Esophagus squamous epithelium (tissue), 5 donors: ENCODE data around the gene ABHD12B. TPM values are rescaled to one million over a fixed set of nuclear protein-coding genes. Genes with fewer than 3 reads are reported as not detected.

Experiments used
- DNase-seq: peaks from one replicate; lab custom pipeline; 2025; lab: John Stamatoyannopoulos, UW
- H3K27ac ChIP-seq, 4 donors: fragments of 200-600 bp; sonication (generic); one replicate each; pipeline ENCODE4 v1.5.1; 2016 to 2019; ENCODE audit warnings: mild to moderate bottlenecking in 1 of 4
- H3K27me3 ChIP-seq, 4 donors: fragments of 200-600 bp; sonication (generic); 1 replicate in 3 of 4; 2 replicates in 1 of 4; pipeline versions ENCODE4 v1.5.1 to v1.6.0; 2017 to 2021; ENCODE audit warnings: antibody characterized with exemption in 1 of 4
- H3K36me3 ChIP-seq, 3 donors: fragments of 200-600 bp; sonication (generic); one replicate each; pipeline ENCODE4 v1.5.1; 2016 to 2019
- H3K4me1 ChIP-seq, 3 donors: fragments of 200-600 bp; sonication (generic); one replicate each; pipeline ENCODE4 v1.5.1; 2017 to 2019
- H3K4me3 ChIP-seq, 4 donors: fragments of 200-600 bp; sonication (generic); 1 replicate in 3 of 4; 2 replicates in 1 of 4; pipeline ENCODE4 v1.5.1; 2016 to 2019; ENCODE audit warnings: mild to moderate bottlenecking in 2 of 4, moderate library complexity in 1 of 4
- H3K9me3 ChIP-seq, 3 donors: fragments of 200-600 bp; sonication (generic); one replicate each; pipeline ENCODE4 v1.5.1; 2016 to 2019
- POLR2A ChIP-seq, 4 donors: fragments of 450-650 bp; IDR thresholded peaks; one replicate each; pipeline ENCODE4 v1.6.1; 2017; ENCODE audit warnings: antibody characterized with exemption in 4 of 4, mild to moderate bottlenecking in 4 of 4, moderate library complexity in 3 of 4
- WGBS, 2 donors: methylation state at CpG; one replicate each; pipeline ENCODE4 v1.1.5; 2018; 5-methylcytosine and 5-hydroxymethylcytosine counted together
- intact Hi-C: fragments of 100-400 bp; cut with DNase I; formaldehyde crosslinking; loops from one replicate; pipeline ENCODE4 v1.15.0; 2022
- total RNA-seq, 4 donors: library from RNA; depleted of rRNA; stranded (reverse); fragments of >200 nt; gene quantifications; one replicate each; pipeline ENCODE4 v1.1.0, GENCODE V29; 2016
- TF ChIP-seq, protein P1 (sequence below), 6 experiments: fragments of 450-650 bp in 4 of 6; fragments of 200-600 bp in 2 of 6; sonication (generic) in 2 of 6; IDR thresholded peaks; one replicate each; pipeline ENCODE4 v1.5.1; 2016 to 2019; ENCODE audit warnings: antibody characterized with exemption in 6 of 6, mild to moderate bottlenecking in 4 of 6, moderate library complexity in 4 of 6
- donor health status: DM: yes; HTN: yes; CAD: no.

The ABHD12B gene
- total RNA-seq, 4 donors from 2014 or later: 0.53 TPM; not detected in 3

DNA sequence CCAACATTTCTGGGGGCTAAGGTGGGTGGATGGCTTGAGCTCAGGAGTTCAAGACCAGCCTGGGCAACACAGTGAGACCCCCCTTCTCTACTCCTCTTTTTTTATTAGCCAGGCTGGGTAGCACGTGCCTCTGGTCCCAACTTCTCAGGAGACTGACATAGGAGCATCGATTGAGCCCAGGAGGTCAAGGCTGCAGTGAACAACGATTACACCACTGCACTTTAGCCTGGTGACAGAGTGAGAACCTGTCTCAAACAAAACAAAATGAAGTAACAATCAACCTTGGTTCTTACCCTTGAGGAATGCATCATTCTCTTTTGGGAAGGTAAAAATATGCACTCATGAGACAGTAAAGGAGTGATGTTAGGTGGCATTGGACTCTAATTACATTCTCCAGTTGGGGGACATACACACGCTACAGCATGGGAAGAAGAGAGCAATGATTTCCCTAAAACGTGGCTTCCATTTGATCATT lies 37.0 kb upstream of the ABHD12B start:
- Histone ChIP-seq H3K4me1 (peaks cover 0 to 11% (median 5%) of the 10 kb centered on the region in 3 donors), H3K36me3 (no peaks in the 10 kb centered on the region), H3K27ac (no peak overlapping the region), H3K4me3 (no peak overlapping the region), H3K27me3 (no peaks in the 10 kb centered on the region), H3K9me3 (no peaks in the 10 kb centered on the region)
- WGBS, 2 donors: 80 to 83% methylated on average over 3 to 5 of the region's 5 CpGs
- TF ChIP-seq, protein P1, sequence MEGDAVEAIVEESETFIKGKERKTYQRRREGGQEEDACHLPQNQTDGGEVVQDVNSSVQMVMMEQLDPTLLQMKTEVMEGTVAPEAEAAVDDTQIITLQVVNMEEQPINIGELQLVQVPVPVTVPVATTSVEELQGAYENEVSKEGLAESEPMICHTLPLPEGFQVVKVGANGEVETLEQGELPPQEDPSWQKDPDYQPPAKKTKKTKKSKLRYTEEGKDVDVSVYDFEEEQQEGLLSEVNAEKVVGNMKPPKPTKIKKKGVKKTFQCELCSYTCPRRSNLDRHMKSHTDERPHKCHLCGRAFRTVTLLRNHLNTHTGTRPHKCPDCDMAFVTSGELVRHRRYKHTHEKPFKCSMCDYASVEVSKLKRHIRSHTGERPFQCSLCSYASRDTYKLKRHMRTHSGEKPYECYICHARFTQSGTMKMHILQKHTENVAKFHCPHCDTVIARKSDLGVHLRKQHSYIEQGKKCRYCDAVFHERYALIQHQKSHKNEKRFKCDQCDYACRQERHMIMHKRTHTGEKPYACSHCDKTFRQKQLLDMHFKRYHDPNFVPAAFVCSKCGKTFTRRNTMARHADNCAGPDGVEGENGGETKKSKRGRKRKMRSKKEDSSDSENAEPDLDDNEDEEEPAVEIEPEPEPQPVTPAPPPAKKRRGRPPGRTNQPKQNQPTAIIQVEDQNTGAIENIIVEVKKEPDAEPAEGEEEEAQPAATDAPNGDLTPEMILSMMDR (IDR thresholded peaks at IDR 0.05): no peak
- TF ChIP-seq POLR2A (IDR thresholded peaks at IDR 0.05): no peak
- intact Hi-C loops: no loop called here
- DNase-seq: no peak

GRCh38 chr14:50835280-50835679 lies 36.6 kb upstream of the ABHD12B start:
- H3K27me3 ChIP-seq: no peaks in the 10 kb centered on the region
- no peaks in the 10 kb centered on the region for H3K36me3 ChIP-seq
- no peak for TF ChIP-seq POLR2A (IDR thresholded peaks at IDR 0.05)
- TF ChIP-seq, protein P1 (IDR thresholded peaks at IDR 0.05): no peak
- 10 to 43% methylated on average over 2 of the region's 2 CpGs for WGBS, 2 donors
- intact Hi-C loops: no loop called here
- no peak for DNase-seq
- H3K27ac ChIP-seq: no peak overlapping the region
- peaks cover 0 to 8% (median 5%) of the 10 kb centered on the region in 3 donors for H3K4me1 ChIP-seq
- no peak overlapping the region for H3K4me3 ChIP-seq
- H3K9me3 ChIP-seq: no peaks in the 10 kb centered on the region

DNA sequence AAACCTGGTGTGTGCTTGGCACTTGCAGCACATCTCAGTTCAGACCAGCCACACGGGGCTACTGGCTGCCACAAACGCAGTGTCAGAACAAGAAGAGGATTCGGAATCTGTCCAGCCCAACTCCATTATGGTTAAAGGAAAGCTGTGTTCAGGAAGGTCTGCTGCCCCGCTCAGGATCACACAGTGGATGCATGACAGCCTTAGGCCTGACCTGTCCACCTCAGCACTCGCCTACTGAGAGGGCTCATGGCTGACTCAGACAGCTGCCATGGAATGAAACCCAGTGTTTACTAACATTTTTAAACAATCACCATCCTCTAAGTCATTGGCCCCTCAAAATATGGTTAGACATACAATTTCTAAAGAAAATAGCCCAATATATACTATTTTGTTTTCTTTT lies 35.3 kb upstream of the ABHD12B start:
- no peaks in the 10 kb centered on the region for H3K27me3 ChIP-seq
- H3K9me3 ChIP-seq: no peaks in the 10 kb centered on the region
- DNase-seq: no peak
- WGBS, 2 donors: 94 to 95% methylated on average over 5 of the region's 5 CpGs
- H3K4me3 ChIP-seq: no peak overlapping the region
- H3K36me3 ChIP-seq: no peaks in the 10 kb centered on the region
- peaks cover 0 to 7% (median 5%) of the 10 kb centered on the region in 3 donors for H3K4me1 ChIP-seq
- H3K27ac ChIP-seq: no peak overlapping the region
- TF ChIP-seq, protein P1 (IDR thresholded peaks at IDR 0.05): no peak
- no peak for TF ChIP-seq POLR2A (IDR thresholded peaks at IDR 0.05)
- intact Hi-C loops: no loop called here

- Histone ChIP-seq H3K9me3 (no peaks in the 10 kb centered on the region), H3K27ac (no peak overlapping the region), H3K4me3 (no peak overlapping the region), H3K36me3 (no peaks in the 10 kb centered on the region), H3K4me1 (no peaks in the 10 kb centered on the region), H3K27me3 (no peaks in the 10 kb centered on the region)
- TF ChIP-seq POLR2A (IDR thresholded peaks at IDR 0.05): no peak
- intact Hi-C loops: no loop called here
- DNase-seq: no peak
- 72 to 78% methylated on average over 9 of the region's 10 CpGs for WGBS, 2 donors
Observed at GRCh38 chr14:50837271-50837670, 34.6 kb upstream of the ABHD12B start.

GRCh38 chr14:50837850-50838470 lies 33.9 kb upstream of the ABHD12B start:
- no peaks in the 10 kb centered on the region for H3K4me1 ChIP-seq
- no peaks in the 10 kb centered on the region for H3K9me3 ChIP-seq
- no peaks in the 10 kb centered on the region for H3K36me3 ChIP-seq
- no peak for TF ChIP-seq POLR2A (IDR thresholded peaks at IDR 0.05)
- TF ChIP-seq, protein P1 (IDR thresholded peaks at IDR 0.05): no peak
- 80 to 84% methylated on average over 2 of the region's 2 CpGs for WGBS, 2 donors
- intact Hi-C loops: no loop called here
- H3K27me3 ChIP-seq: no peaks in the 10 kb centered on the region
- no peak overlapping the region for H3K4me3 ChIP-seq
- H3K27ac ChIP-seq: no peak overlapping the region
- DNase-seq: no peak
